H7 (cell line): ENCODE measurements around the gene UBE4A. TPM values are rescaled to one million over a fixed set of nuclear protein-coding genes. Genes with fewer than 3 reads are reported as not detected.

Experiments
- DNase-seq: peaks from one replicate; pipeline ENCODE4 v3.0.0; 2012
- H3K27me3 ChIP-seq: 2 replicates; pipeline ENCODE4 v1.6.0; 2011; ENCODE audit warnings: mild to moderate bottlenecking, low read length; ENCODE audit not compliant: control insufficient read depth, insufficient read depth
- H3K36me3 ChIP-seq: replicated peaks from 2 replicates; pipeline ENCODE4 v1.5.1; 2011; ENCODE audit warnings: low read length; ENCODE audit not compliant: control insufficient read depth, insufficient read depth
- H3K4me3 ChIP-seq: 2 replicates; pipeline ENCODE4 v1.5.1; 2011; ENCODE audit warnings: low read depth, mild to moderate bottlenecking, control low read depth, low read length, moderate library complexity; ENCODE audit not compliant: insufficient read depth
- total RNA-seq: library from RNA; depleted of rRNA; stranded (reverse); fragments of >200 nt; shearing (Covaris generic); gene quantifications from 2 replicates; pipeline ENCODE4 v1.2.3, GENCODE V29; 2014; rRNA removed

The UBE4A gene
- 34.3 and 39.1 TPM in 2 replicates for total RNA-seq

GRCh38 chr11:118359295-118359958, at the start of gene UBE4A:
Gene UBE4A, plus strand, starts transcription at chr11:118359600. Its CDS starts 5,481 bp downstream, at chr11:118365081.
- Histone ChIP-seq H3K4me3 (peak within 1 kb of the TSS; percentile 98), H3K27me3 (no peaks in the 10 kb centered on the region), H3K36me3 (no peaks in the 10 kb centered on the region)
- DNase-seq: peak; percentile 80

- Histone ChIP-seq H3K36me3 (no peaks in the 10 kb centered on the region), H3K27me3 (no peaks in the 10 kb centered on the region; the same call in 1 of the 2 replicates), H3K4me3 (no peak overlapping the region)
- no peak for DNase-seq
Measured at GRCh38 chr11:118310271-118310670, 49.1 kb upstream of the UBE4A start.

GRCh38 chr11:118310781-118311485, 48.5 kb upstream of the UBE4A start:
- H3K36me3 ChIP-seq: no peaks in the 10 kb centered on the region
- no peak for DNase-seq
- H3K27me3 ChIP-seq: no peaks in the 10 kb centered on the region; the same call in 1 of the 2 replicates
- H3K4me3 ChIP-seq: no peak overlapping the region

GRCh38 chr11:118311518-118311917, 47.9 kb upstream of the UBE4A start:
- Histone ChIP-seq H3K36me3 (no peaks in the 10 kb centered on the region), H3K27me3 (no peaks in the 10 kb centered on the region; the same call in 1 of the 2 replicates), H3K4me3 (no peak overlapping the region)
- no peak for DNase-seq

GRCh38 chr11:118312328-118312727, 47.1 kb upstream of the UBE4A start:
- no peaks in the 10 kb centered on the region for H3K36me3 ChIP-seq
- H3K4me3 ChIP-seq: no peak overlapping the region
- H3K27me3 ChIP-seq: peaks cover 2% of the 10 kb centered on the region
- DNase-seq: no peak

- H3K4me3 ChIP-seq: no peak overlapping the region
- peaks cover 2% of the 10 kb centered on the region for H3K27me3 ChIP-seq
- DNase-seq: no peak
- no peaks in the 10 kb centered on the region for H3K36me3 ChIP-seq
Measured at GRCh38 chr11:118313242-118313641, 46.2 kb upstream of the UBE4A start.

- Histone ChIP-seq H3K36me3 (no peaks in the 10 kb centered on the region), H3K4me3 (peak overlapping the region; percentile 27; the same call in 1 of the 2 replicates), H3K27me3 (peaks cover 2% of the 10 kb centered on the region)
- no peak for DNase-seq
Measured at GRCh38 chr11:118314988-118315411, 44.4 kb upstream of the UBE4A start.

GRCh38 chr11:118318124-118318523, 41.3 kb upstream of the UBE4A start:
- DNase-seq: no peak
- no peaks in the 10 kb centered on the region for H3K36me3 ChIP-seq
- H3K4me3 ChIP-seq: no peak overlapping the region
- H3K27me3 ChIP-seq: peaks cover 2% of the 10 kb centered on the region

- DNase-seq: no peak
- Histone ChIP-seq H3K4me3 (no peak overlapping the region), H3K36me3 (no peaks in the 10 kb centered on the region), H3K27me3 (peaks cover 2% of the 10 kb centered on the region)
Measured at GRCh38 chr11:118318581-118319336, 40.6 kb upstream of the UBE4A start.

GRCh38 chr11:118319337-118319707, 40.1 kb upstream of the UBE4A start:
- Histone ChIP-seq H3K27me3 (peaks cover 2% of the 10 kb centered on the region), H3K36me3 (no peaks in the 10 kb centered on the region), H3K4me3 (no peak overlapping the region)
- no peak for DNase-seq

GRCh38 chr11:118320515-118320914, 38.9 kb upstream of the UBE4A start:
- Histone ChIP-seq H3K4me3 (no peak overlapping the region), H3K36me3 (no peaks in the 10 kb centered on the region), H3K27me3 (peaks cover 2% of the 10 kb centered on the region; the same call in 1 of the 2 replicates)
- DNase-seq: no peak

- Histone ChIP-seq H3K4me3 (no peak overlapping the region), H3K36me3 (no peaks in the 10 kb centered on the region), H3K27me3 (peaks cover 2% of the 10 kb centered on the region; the same call in 1 of the 2 replicates)
- no peak for DNase-seq
Measured at GRCh38 chr11:118321386-118322082, 37.9 kb upstream of the UBE4A start.

GRCh38 chr11:118322721-118323120, 36.7 kb upstream of the UBE4A start:
- Histone ChIP-seq H3K27me3 (no peaks in the 10 kb centered on the region), H3K4me3 (no peak overlapping the region), H3K36me3 (no peaks in the 10 kb centered on the region)
- DNase-seq: no peak

- Histone ChIP-seq H3K4me3 (no peak overlapping the region), H3K27me3 (no peaks in the 10 kb centered on the region), H3K36me3 (no peaks in the 10 kb centered on the region)
- DNase-seq: no peak
Measured at GRCh38 chr11:118325283-118325682, 34.1 kb upstream of the UBE4A start.
